ENCODE results near the gene POLR2M.
A peak's percentile ranks its signal among the peaks of the same experiment; 100 is the strongest.

POLR2M gene

DNA sequence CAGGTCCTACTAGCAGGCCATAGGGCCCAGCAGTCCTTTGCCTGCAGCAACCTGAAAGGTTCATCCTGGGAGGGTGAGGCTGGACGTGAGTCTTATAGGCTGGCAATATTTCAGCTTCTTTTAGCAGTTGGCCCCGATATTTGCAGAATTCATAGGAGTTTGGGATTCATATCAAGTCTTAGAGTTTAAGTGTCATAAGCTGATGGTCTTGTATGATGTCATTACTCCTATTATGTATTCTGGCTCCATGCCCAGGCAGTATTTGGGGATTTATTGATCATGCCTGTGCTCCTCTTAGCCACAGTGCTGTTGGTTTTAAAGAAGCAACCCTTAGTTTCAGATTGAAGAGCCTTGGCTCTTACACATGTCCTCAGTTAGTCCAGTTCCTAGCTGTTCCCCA lies 41.3 kb upstream of the POLR2M start:
- Mint-ChIP-seq H3K36me3 (ENCODE audit: low read depth) (no peaks in the 10 kb centered on the region), H3K4me1 (peaks cover 49% of the 10 kb centered on the region), H3K4me3 (no peak overlapping the region), H3K27me3 (ENCODE audit: low read depth) (peaks cover 4% of the 10 kb centered on the region), H3K27ac (peak overlapping the region; percentile 38 to 96 (median 90)), H3K9me3 (no peaks in the 10 kb centered on the region)
- TF ChIP-seq, protein P1, sequence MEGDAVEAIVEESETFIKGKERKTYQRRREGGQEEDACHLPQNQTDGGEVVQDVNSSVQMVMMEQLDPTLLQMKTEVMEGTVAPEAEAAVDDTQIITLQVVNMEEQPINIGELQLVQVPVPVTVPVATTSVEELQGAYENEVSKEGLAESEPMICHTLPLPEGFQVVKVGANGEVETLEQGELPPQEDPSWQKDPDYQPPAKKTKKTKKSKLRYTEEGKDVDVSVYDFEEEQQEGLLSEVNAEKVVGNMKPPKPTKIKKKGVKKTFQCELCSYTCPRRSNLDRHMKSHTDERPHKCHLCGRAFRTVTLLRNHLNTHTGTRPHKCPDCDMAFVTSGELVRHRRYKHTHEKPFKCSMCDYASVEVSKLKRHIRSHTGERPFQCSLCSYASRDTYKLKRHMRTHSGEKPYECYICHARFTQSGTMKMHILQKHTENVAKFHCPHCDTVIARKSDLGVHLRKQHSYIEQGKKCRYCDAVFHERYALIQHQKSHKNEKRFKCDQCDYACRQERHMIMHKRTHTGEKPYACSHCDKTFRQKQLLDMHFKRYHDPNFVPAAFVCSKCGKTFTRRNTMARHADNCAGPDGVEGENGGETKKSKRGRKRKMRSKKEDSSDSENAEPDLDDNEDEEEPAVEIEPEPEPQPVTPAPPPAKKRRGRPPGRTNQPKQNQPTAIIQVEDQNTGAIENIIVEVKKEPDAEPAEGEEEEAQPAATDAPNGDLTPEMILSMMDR (IDR thresholded peaks at IDR 0.05; ENCODE audit: unreplicated experiment in 3 of 3): no peak

DNA sequence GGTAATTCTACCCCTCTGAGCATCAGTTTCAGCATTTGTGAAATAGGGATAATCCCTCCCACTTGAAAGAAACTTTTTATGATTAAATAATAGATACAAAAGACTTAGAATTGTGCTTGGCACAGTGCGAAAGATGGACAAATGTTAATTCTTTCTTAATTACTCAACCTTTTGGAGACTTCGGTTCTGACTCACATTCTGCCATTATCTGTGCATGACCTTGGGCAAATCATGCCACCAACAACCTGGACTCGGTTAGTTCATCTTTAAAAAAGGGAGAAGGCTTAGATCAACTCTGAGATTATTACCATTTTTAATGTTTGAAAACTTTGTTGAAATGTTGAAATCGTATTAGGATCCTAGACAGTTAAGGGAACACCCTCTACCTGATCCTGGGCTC lies 40.6 kb upstream of the POLR2M start:
- no peaks in the 10 kb centered on the region for H3K36me3 Mint-ChIP-seq (ENCODE audit: low read depth)
- H3K4me1 Mint-ChIP-seq: peaks cover 47% of the 10 kb centered on the region
- H3K9me3 Mint-ChIP-seq: no peaks in the 10 kb centered on the region
- TF ChIP-seq, protein P1 (IDR thresholded peaks at IDR 0.05; ENCODE audit: unreplicated experiment in 3 of 3): no peak
- H3K27me3 Mint-ChIP-seq (ENCODE audit: low read depth): peaks cover 4% of the 10 kb centered on the region
- H3K27ac Mint-ChIP-seq: peak overlapping the region; percentile 90 to 98 (median 96)
- H3K4me3 Mint-ChIP-seq: no peak overlapping the region

DNA sequence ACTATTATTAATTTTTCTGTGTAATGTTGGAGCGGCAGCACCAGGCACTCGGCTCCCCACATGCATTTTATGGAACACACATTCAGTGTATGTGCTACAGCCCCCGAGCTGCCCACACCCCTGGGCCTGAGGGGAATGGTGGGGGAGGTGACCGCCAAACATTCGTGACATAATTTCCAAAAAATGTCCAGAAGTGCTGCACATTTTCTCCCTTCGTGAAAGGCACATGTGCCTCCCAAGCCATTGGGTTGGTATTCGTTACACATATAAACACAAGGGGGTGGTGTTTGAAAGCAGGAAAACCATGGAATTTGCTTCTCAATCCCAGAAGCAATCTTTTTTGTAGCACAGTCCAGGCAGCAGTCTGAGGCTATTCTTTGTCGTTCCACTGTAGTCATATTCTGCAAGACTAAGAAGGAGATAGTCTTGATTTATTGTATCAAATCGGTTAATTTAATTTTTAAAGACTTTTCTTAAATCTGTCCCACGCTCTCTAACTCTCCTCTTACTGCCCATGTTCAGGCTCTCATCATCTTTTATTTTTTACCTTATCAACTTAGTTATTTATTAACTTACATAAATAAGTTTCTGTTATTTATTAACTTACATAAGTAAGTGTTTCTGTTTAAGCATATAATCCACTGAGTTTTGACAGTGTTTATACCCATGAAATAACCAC lies 39.2 kb upstream of the POLR2M start:
- Mint-ChIP-seq H3K9me3 (no peaks in the 10 kb centered on the region), H3K27ac (peak overlapping the region; percentile 90 to 98 (median 96)), H3K4me3 (peak overlapping the region; percentile 32 to 61 (median 38)), H3K36me3 (ENCODE audit: low read depth) (peaks cover 4% of the 10 kb centered on the region), H3K27me3 (ENCODE audit: low read depth) (peaks cover 4% of the 10 kb centered on the region), H3K4me1 (peaks cover 36% of the 10 kb centered on the region)
- TF ChIP-seq, protein P1 (IDR thresholded peaks at IDR 0.05; ENCODE audit: unreplicated experiment in 3 of 3): peak; percentile 44 to 61 (median 51)

DNA sequence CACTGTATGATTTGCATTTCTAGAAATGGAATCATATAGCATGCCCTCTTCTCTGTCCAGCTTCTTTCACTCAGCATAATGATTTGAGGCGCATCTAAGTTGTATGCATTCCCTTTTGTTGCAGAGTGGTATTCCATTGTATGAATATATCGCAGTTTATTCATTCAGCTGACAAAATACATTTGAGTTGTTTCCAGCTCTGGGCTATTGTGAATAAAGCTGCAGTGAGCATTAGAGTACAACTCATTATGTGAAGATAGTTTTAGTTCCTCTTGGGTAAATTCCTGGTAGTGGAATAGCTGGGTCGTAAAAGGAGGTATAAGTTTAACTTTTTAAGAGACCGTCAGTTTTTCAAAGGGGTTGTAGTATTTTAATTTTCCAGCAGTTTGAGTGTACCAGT lies 38.5 kb upstream of the POLR2M start:
- Mint-ChIP-seq H3K36me3 (ENCODE audit: low read depth) (peaks cover 4% of the 10 kb centered on the region), H3K9me3 (no peaks in the 10 kb centered on the region), H3K4me3 (peak overlapping the region; percentile 15 to 40 (median 29)), H3K4me1 (peaks cover 28% of the 10 kb centered on the region), H3K27me3 (ENCODE audit: low read depth) (peaks cover 4% of the 10 kb centered on the region), H3K27ac (peak overlapping the region; percentile 90 to 98 (median 96))
- TF ChIP-seq, protein P1 (IDR thresholded peaks at IDR 0.05; ENCODE audit: unreplicated experiment in 3 of 3): no peak

DNA sequence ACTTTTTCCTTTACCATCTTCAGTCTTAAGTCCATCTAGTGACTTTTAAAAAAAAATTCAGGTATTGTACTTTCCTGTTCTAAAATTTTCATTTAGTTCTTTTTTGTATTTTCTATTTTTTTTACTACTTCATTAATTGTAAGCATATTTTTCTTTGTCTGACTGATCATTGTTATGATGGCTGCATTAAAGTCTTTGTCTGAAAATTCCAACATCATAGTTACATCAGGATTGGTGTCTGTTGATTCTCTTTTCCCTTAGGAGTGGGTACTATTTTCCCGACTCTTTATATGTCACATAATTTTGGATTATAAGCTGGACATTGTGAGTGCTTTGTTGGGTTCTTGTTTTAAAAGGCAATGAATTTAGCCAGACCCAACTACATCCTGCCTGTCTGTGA lies 34.9 kb upstream of the POLR2M start:
- H3K27ac Mint-ChIP-seq: peak overlapping the region; percentile 89 to 94 (median 89)
- TF ChIP-seq, protein P1 (IDR thresholded peaks at IDR 0.05; ENCODE audit: unreplicated experiment in 3 of 3): no peak
- no peaks in the 10 kb centered on the region for H3K27me3 Mint-ChIP-seq (ENCODE audit: low read depth)
- H3K4me3 Mint-ChIP-seq: no peak overlapping the region
- H3K9me3 Mint-ChIP-seq: no peaks in the 10 kb centered on the region
- H3K4me1 Mint-ChIP-seq: peaks cover 33% of the 10 kb centered on the region
- peaks cover 4% of the 10 kb centered on the region for H3K36me3 Mint-ChIP-seq (ENCODE audit: low read depth)
